SU-DHL-6 (cell line): ENCODE results near the gene C17orf107.

Source experiments
- CTCF ChIP-seq: fragments of 200-600 bp; sonication (generic); IDR thresholded peaks from one replicate; pipeline ENCODE4 v1.5.1; 2017; ENCODE audit warnings: antibody characterized with exemption, mild to moderate bottlenecking, low read length, moderate library complexity; ENCODE audit not compliant: insufficient read depth, poor library complexity, severe bottlenecking
- EZH2phosphoT487 ChIP-seq: fragments of 200-600 bp; sonication (generic), shearing (Covaris generic); conservative IDR thresholded peaks from 2 replicates; pipeline ENCODE4 v1.6.1; 2018; ENCODE audit warnings: mild to moderate bottlenecking, antibody characterized with exemption, low read length, moderate library complexity, mixed read lengths

- TF ChIP-seq CTCF (no peak), EZH2phosphoT487 (no peak)
Observed at GRCh38 chr17:4856937-4857314, 42.4 kb upstream of the C17orf107 start.
